Measurements from ENCODE around the gene LRRC42. TPM values are rescaled to one million over a fixed set of nuclear protein-coding genes. Genes with fewer than 3 reads are reported as not detected.
A peak's percentile ranks its signal among the peaks of the same experiment; 100 is the strongest.

LRRC42 gene
- total RNA-seq, 2 donors from 2014 or later, result 46.0 to 55.1 TPM

GRCh38 chr1:54004481-54005049 lies 58.4 kb downstream of the LRRC42 start:
- Mint-ChIP-seq H3K27ac (no peak overlapping the region), H3K36me3 (ENCODE audit: low read depth) (peaks cover 2% of the 10 kb centered on the region), H3K4me1 (peaks cover 3% of the 10 kb centered on the region), H3K4me3 (no peak overlapping the region), H3K9me3 (peaks cover 29% of the 10 kb centered on the region), H3K27me3 (ENCODE audit: insufficient read depth) (no peaks in the 10 kb centered on the region)
- Histone ChIP-seq H3K27me3 (ENCODE audit: control insufficient read depth, insufficient read depth, low read length, poor library complexity, severe bottlenecking) (no peaks in the 10 kb centered on the region), H3K27ac (ENCODE audit: low read depth, low read length) (no peak overlapping the region), H3K4me1 (ENCODE audit: control insufficient read depth, insufficient read depth, low read length) (no peaks in the 10 kb centered on the region), H3K9ac (ENCODE audit: extremely low read depth, low read length, poor library complexity, severe bottlenecking) (no peak overlapping the region), H3K4me3 (ENCODE audit: low read length) (peak overlapping the region; percentile 56), H3K36me3 (ENCODE audit: control insufficient read depth, insufficient read depth, low read length) (no peaks in the 10 kb centered on the region), H3K9me3 (ENCODE audit: control insufficient read depth, low read length) (peaks cover 35% of the 10 kb centered on the region)
- TF ChIP-seq CTCF (conservative IDR thresholded peaks at IDR 0.05), result no peak
- 95% methylated on average over 8 to 27 of the region's 27 CpGs for WGBS, 2 experiments (ENCODE audit: insufficient coverage in 1 of 2, insufficient read length in 1 of 2)
- no peak for DNase-seq

DNA sequence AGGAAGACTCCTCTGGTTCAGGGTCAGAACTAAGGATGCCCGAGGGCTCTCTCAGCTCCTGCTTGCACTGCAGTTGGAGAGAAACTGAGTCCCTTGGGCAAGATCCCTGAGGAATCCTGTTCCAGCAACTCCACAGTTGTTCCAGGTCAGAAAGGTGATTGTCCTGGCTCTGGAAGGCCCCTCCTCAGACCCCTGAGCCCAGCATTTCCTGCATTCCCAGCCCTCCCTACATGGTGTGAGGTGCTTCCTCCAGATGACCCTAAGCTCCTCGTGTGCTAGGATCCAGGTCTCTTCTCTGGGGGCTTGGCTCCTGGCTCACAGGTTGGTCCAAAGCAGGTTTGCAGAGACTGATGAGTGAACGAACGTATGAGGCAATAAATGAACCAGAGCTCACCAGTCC lies 60.4 kb downstream of the LRRC42 start:
- Histone ChIP-seq H3K27ac (ENCODE audit: low read depth, low read length) (no peak overlapping the region), H3K9me3 (ENCODE audit: control insufficient read depth, low read length) (peaks cover 35% of the 10 kb centered on the region), H3K36me3 (ENCODE audit: control insufficient read depth, insufficient read depth, low read length) (no peaks in the 10 kb centered on the region), H3K4me1 (ENCODE audit: control insufficient read depth, insufficient read depth, low read length) (no peaks in the 10 kb centered on the region), H3K27me3 (ENCODE audit: control insufficient read depth, insufficient read depth, low read length, poor library complexity, severe bottlenecking) (no peaks in the 10 kb centered on the region), H3K9ac (ENCODE audit: extremely low read depth, low read length, poor library complexity, severe bottlenecking) (no peak overlapping the region), H3K4me3 (ENCODE audit: low read length) (no peak overlapping the region)
- no peak for TF ChIP-seq CTCF (conservative IDR thresholded peaks at IDR 0.05)
- no peak overlapping the region for H3K4me3 Mint-ChIP-seq
- H3K4me1 Mint-ChIP-seq, result peaks cover 2% of the 10 kb centered on the region
- H3K36me3 Mint-ChIP-seq (ENCODE audit: low read depth), result peaks cover 2% of the 10 kb centered on the region
- WGBS, 2 experiments (ENCODE audit: insufficient coverage in 1 of 2, insufficient read length in 1 of 2), result 90 to 96% methylated on average over 4 of the region's 4 CpGs
- peaks cover 1% of the 10 kb centered on the region for H3K27me3 Mint-ChIP-seq (ENCODE audit: insufficient read depth)
- no peak overlapping the region for H3K27ac Mint-ChIP-seq
- no peak for DNase-seq
- peaks cover 29% of the 10 kb centered on the region for H3K9me3 Mint-ChIP-seq

DNA sequence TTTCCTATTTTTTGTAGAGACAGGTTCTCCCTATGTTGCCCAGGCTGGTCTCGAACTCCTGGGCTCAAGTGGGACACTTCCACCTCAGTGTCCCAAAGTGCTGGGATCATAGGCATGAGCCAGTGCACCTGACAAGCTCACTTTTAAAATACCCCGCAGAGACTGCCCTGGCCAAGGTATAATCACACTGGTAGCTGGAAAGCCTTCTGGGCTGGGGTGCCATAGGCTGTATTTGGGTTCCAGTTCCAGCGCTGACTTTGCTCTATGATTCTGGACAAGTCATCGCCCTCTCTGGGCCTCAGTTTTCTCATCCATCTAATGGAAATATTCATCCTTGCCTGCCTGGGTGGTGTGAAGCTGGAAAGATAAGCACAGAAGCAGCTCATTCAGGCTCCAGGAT lies 61.5 kb downstream of the LRRC42 start:
- 94% methylated on average over 3 to 4 of the region's 4 CpGs for WGBS, 2 experiments (ENCODE audit: insufficient coverage in 1 of 2, insufficient read length in 1 of 2)
- H3K27me3 Mint-ChIP-seq (ENCODE audit: insufficient read depth), result peaks cover 4% of the 10 kb centered on the region

More for the DNA sequence above, 61.5 kb downstream of the LRRC42 start:
- Histone ChIP-seq H3K4me3 (ENCODE audit: low read length) (no peak overlapping the region), H3K27ac (ENCODE audit: low read depth, low read length) (no peak overlapping the region), H3K9ac (ENCODE audit: extremely low read depth, low read length, poor library complexity, severe bottlenecking) (no peak overlapping the region), H3K36me3 (ENCODE audit: control insufficient read depth, insufficient read depth, low read length) (no peaks in the 10 kb centered on the region), H3K27me3 (ENCODE audit: control insufficient read depth, insufficient read depth, low read length, poor library complexity, severe bottlenecking) (peaks cover 5% of the 10 kb centered on the region), H3K9me3 (ENCODE audit: control insufficient read depth, low read length) (peaks cover 28% of the 10 kb centered on the region), H3K4me1 (ENCODE audit: control insufficient read depth, insufficient read depth, low read length) (no peaks in the 10 kb centered on the region)
- no peak for TF ChIP-seq CTCF (conservative IDR thresholded peaks at IDR 0.05)
- Mint-ChIP-seq H3K9me3 (peaks cover 27% of the 10 kb centered on the region), H3K27ac (no peak overlapping the region), H3K36me3 (ENCODE audit: low read depth) (peaks cover 2% of the 10 kb centered on the region), H3K4me3 (no peak overlapping the region), H3K4me1 (no peaks in the 10 kb centered on the region)
- DNase-seq, result no peak
